NCI-H748 treated with DMSO at 0.1 percent for 48 hours (cell line): ENCODE measurements around the gene RHAG.
"Not testable (repeated sequence)": the region's sequence is repeated elsewhere in the genome, so short reads cannot be mapped to it uniquely, and the experiment has no call there.

Experiments used
- DNase-seq: peaks from one replicate; lab custom pipeline; 2025; lab: John Stamatoyannopoulos, UW

RHAG gene

GRCh38 chr6:49635978-49636712, 494 bp downstream of the RHAG start:
- no peak for DNase-seq

- no peak for DNase-seq
Observed at GRCh38 chr6:49635480-49635879, 1.2 kb downstream of the RHAG start.

GRCh38 chr6:49634836-49635218, 1.8 kb downstream of the RHAG start:
- no peak for DNase-seq

- DNase-seq: no peak
Observed at GRCh38 chr6:49634092-49634835, 2.4 kb downstream of the RHAG start.

GRCh38 chr6:49633541-49633940, 3.1 kb downstream of the RHAG start:
- no peak for DNase-seq

- no peak for DNase-seq
Observed at GRCh38 chr6:49632727-49633126, 3.9 kb downstream of the RHAG start.

- not testable (repeated sequence) for DNase-seq
Observed at GRCh38 chr6:49629485-49630088, 7.1 kb downstream of the RHAG start.

- DNase-seq: no peak
Observed at GRCh38 chr6:49626811-49627210, 9.8 kb downstream of the RHAG start.

- DNase-seq: no peak
Observed at GRCh38 chr6:49618257-49618656, 18.4 kb downstream of the RHAG start.

- not testable (repeated sequence) for DNase-seq
Observed at GRCh38 chr6:49614144-49614543, 22.5 kb downstream of the RHAG start.

GRCh38 chr6:49609285-49609684, 27.4 kb downstream of the RHAG start:
- no peak for DNase-seq

- not testable (repeated sequence) for DNase-seq
Observed at GRCh38 chr6:49608275-49608674, 28.4 kb downstream of the RHAG start.

GRCh38 chr6:49607391-49607982, 29.2 kb downstream of the RHAG start:
- no peak for DNase-seq

- DNase-seq: peak; percentile 86
Observed at GRCh38 chr6:49606721-49607390, 29.8 kb downstream of the RHAG start.

- DNase-seq: not testable (repeated sequence)
Observed at GRCh38 chr6:49604080-49604479, 32.6 kb downstream of the RHAG start.

- DNase-seq: not testable (repeated sequence)
Observed at GRCh38 chr6:49587262-49587661, 49.4 kb downstream of the RHAG start.

- no peak for DNase-seq
Observed at GRCh38 chr6:49582529-49582928, 54.1 kb downstream of the RHAG start.

- no peak for DNase-seq
Observed at GRCh38 chr6:49579649-49580048, 57.0 kb downstream of the RHAG start.

GRCh38 chr6:49576618-49577017, 60.0 kb downstream of the RHAG start:
- DNase-seq: no peak

GRCh38 chr6:49570474-49571079, 66.1 kb downstream of the RHAG start:
- DNase-seq: no peak

GRCh38 chr6:49565855-49566254, 70.8 kb downstream of the RHAG start:
- DNase-seq: no peak

GRCh38 chr6:49565261-49565660, 71.4 kb downstream of the RHAG start:
- no peak for DNase-seq
